Measurements from ENCODE around the gene AGPAT2.

Gene AGPAT2

GRCh38 chr9:136625101-136626065, 61.9 kb downstream of the AGPAT2 start:
- DNase-seq (ENCODE audit: low read depth in 2 of 2): no peak

- no peak for DNase-seq (ENCODE audit: low read depth in 2 of 2)
Observed at GRCh38 chr9:136624184-136624951, 62.9 kb downstream of the AGPAT2 start.

GRCh38 chr9:136623842-136624183, 63.4 kb downstream of the AGPAT2 start:
- no peak for DNase-seq (ENCODE audit: low read depth in 2 of 2)
